GM12874 (cell line): Measurements from ENCODE around the gene BAD.

Experiments used
- TF ChIP-seq, protein P1 (sequence below): IDR thresholded peaks from 2 replicates; pipeline ENCODE4 v1.5.1; 2011; ENCODE audit warnings: low read depth, mild to moderate bottlenecking, control low read depth, low read length, moderate library complexity; ENCODE audit not compliant: insufficient read depth

The BAD gene

DNA sequence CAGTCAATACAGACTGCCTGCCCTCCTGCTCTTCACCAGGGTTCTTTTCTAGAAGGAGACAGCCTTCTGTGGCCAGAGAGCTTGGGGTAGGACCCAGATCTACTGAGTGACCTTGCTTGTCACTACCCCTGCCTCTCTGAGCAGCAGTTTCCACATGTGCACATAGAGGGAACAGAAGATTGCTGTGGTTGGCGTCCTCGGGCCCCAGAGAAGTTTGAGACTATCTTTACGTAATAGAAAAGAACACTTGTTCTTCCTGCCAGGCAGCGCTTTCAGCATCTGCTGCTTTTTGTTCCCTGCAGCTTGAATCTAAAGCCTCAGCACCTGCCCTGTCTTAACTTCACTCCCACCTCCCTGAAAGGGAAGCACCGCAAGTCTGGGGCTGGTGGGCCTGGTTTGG, 45.5 kb downstream of the BAD start:
- TF ChIP-seq, protein P1, sequence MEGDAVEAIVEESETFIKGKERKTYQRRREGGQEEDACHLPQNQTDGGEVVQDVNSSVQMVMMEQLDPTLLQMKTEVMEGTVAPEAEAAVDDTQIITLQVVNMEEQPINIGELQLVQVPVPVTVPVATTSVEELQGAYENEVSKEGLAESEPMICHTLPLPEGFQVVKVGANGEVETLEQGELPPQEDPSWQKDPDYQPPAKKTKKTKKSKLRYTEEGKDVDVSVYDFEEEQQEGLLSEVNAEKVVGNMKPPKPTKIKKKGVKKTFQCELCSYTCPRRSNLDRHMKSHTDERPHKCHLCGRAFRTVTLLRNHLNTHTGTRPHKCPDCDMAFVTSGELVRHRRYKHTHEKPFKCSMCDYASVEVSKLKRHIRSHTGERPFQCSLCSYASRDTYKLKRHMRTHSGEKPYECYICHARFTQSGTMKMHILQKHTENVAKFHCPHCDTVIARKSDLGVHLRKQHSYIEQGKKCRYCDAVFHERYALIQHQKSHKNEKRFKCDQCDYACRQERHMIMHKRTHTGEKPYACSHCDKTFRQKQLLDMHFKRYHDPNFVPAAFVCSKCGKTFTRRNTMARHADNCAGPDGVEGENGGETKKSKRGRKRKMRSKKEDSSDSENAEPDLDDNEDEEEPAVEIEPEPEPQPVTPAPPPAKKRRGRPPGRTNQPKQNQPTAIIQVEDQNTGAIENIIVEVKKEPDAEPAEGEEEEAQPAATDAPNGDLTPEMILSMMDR = no peak

- TF ChIP-seq, protein P1 = no peak
Observed at GRCh38 chr11:64238076-64238475, 46.4 kb downstream of the BAD start.

DNA sequence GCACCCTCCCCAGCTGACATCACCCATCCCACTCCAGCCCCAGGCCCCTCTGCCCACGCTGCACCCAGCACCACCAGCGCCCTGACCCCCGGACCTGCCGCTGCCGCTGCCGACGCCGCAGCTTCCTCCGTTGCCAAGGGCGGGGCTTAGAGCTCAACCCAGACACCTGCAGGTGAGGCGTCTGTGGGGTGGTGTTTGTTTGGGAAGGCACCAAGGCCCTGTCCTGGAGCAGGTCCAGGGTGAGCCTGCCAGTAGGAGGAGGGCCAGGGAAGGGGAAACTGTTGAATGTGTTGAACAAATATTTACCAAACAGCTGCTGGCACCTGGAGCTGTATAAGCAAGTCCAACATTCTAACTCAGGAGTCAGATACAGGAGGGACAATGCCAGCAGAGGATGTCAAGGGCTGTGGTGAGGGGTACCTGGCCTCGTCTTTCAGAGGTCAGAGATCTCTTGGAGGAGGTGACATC, 46.9 kb downstream of the BAD start:
- TF ChIP-seq, protein P1 = no peak

- TF ChIP-seq, protein P1 = no peak
Observed at GRCh38 chr11:64235437-64236161, 48.9 kb downstream of the BAD start.

GRCh38 chr11:64234647-64235379, 49.7 kb downstream of the BAD start:
- TF ChIP-seq, protein P1 = no peak

DNA sequence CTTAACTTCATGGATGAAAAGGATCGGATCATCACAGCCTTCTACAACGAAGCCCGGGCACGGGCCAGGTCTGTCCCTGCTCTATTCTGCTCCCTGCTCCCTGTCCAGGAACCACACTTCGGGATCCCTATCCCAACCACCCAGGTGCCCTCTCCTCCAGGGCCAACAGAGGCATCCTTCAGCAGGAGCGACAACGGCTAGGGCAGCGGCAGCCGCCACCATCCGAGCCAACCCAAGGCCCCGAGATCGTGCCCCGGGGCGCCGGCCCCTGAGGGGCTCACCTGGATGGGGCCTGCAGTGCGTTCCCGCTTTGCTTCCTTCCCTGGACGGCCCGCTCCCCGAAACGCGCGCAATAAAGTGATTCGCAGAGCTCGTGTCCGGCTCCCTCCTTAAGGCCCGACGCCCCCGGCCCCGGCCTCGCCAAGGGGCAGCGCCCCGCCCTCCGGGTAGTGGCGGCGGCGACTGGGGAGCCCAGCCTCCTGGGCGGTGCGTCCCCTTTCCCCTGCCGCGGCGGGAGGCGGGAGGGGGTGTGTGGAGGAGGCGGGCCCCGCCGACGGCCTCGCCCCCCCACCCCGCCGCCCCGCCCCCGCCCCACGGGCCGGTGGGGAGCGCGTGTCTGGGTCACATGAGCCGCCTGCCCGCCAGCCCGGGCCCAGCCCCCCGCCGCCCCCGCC, 50.4 kb downstream of the BAD start, which contains the start of gene VEGFB:
Gene VEGFB (plus strand): TSS at position 672 of the 674 bp plus-strand sequence. CDS start 250 bp downstream, outside the sequence.
- TF ChIP-seq, protein P1 = no peak

- TF ChIP-seq, protein P1 = no peak
Observed at GRCh38 chr11:64232967-64233315, 51.5 kb downstream of the BAD start.
